ENCODE data around the gene SCAMP4.

The SCAMP4 gene

GRCh38 chr19:1914826-1915341, 9.7 kb downstream of the SCAMP4 start:
- no peak for DNase-seq

GRCh38 chr19:1917146-1917545, 11.9 kb downstream of the SCAMP4 start:
- peak; percentile 9 for DNase-seq

- no peak for DNase-seq
Observed at GRCh38 chr19:1917926-1918325, 12.7 kb downstream of the SCAMP4 start.

- no peak for DNase-seq
Observed at GRCh38 chr19:1918975-1919374, 13.8 kb downstream of the SCAMP4 start.

- DNase-seq, result no peak
Observed at GRCh38 chr19:1920644-1921043, 15.4 kb downstream of the SCAMP4 start.

- no peak for DNase-seq
Observed at GRCh38 chr19:1921326-1921725, 16.1 kb downstream of the SCAMP4 start.

GRCh38 chr19:1921825-1922224, 16.6 kb downstream of the SCAMP4 start:
- no peak for DNase-seq

GRCh38 chr19:1922803-1923202, 17.6 kb downstream of the SCAMP4 start:
- no peak for DNase-seq

GRCh38 chr19:1923319-1923718, 18.1 kb downstream of the SCAMP4 start:
- no peak for DNase-seq

GRCh38 chr19:1924320-1924961, 19.2 kb downstream of the SCAMP4 start:
- DNase-seq, result no peak

- DNase-seq, result no peak
Observed at GRCh38 chr19:1925544-1925943, 20.3 kb downstream of the SCAMP4 start.

- peak; percentile 50 for DNase-seq
Observed at GRCh38 chr19:1929021-1929742, 24.0 kb downstream of the SCAMP4 start.

GRCh38 chr19:1931445-1931844, 26.2 kb downstream of the SCAMP4 start:
- DNase-seq, result no peak

GRCh38 chr19:1932395-1932794, 27.2 kb downstream of the SCAMP4 start:
- DNase-seq, result no peak

GRCh38 chr19:1933244-1933643, 28.0 kb downstream of the SCAMP4 start:
- DNase-seq, result no peak

- DNase-seq, result no peak
Observed at GRCh38 chr19:1933942-1934341, 28.7 kb downstream of the SCAMP4 start.

GRCh38 chr19:1935484-1936208, 30.4 kb downstream of the SCAMP4 start:
- DNase-seq, result peak; percentile 83

GRCh38 chr19:1936430-1936829, 31.2 kb downstream of the SCAMP4 start:
- DNase-seq, result no peak

- no peak for DNase-seq
Observed at GRCh38 chr19:1936916-1937610, 31.9 kb downstream of the SCAMP4 start.

- DNase-seq, result no peak
Observed at GRCh38 chr19:1938071-1938470, 32.9 kb downstream of the SCAMP4 start.

- DNase-seq, result no peak
Observed at GRCh38 chr19:1941146-1942077, 36.2 kb downstream of the SCAMP4 start, which contains the start of gene CSNK1G2. Gene CSNK1G2 (plus strand): TSS chr19:1941172. CDS start chr19:1969773, 28,601 bp downstream.

Data from GDM1 (cell line).